Fibroblast of lung (primary cell): ENCODE data around the gene KMO. TPM values are rescaled to one million over a fixed set of nuclear protein-coding genes. Genes with fewer than 3 reads are reported as not detected.

Experiments
- DNase-seq, 2 donors: peaks; one replicate each; pipeline versions ENCODE4 v3.0.0 to v3.0.0-alpha.2; 2010; ENCODE audit warnings: low read depth in 2 of 2
- H2AFZ ChIP-seq: 2 replicates; pipeline ENCODE4 v1.5.1; 2012; ENCODE audit warnings: low read length, control low read depth, inconsistent platforms
- H3K27ac ChIP-seq: 2 replicates; pipeline ENCODE4 v1.5.1; 2011; ENCODE audit warnings: low read length, control low read depth; ENCODE audit not compliant: insufficient read depth
- H3K27me3 ChIP-seq: 2 replicates; pipeline ENCODE4 v1.5.1; 2011; ENCODE audit warnings: mild to moderate bottlenecking, low read length; ENCODE audit not compliant: control insufficient read depth, insufficient read depth
- H3K36me3 ChIP-seq: 2 replicates; pipeline ENCODE4 v1.5.1; 2011; ENCODE audit warnings: low read length; ENCODE audit not compliant: control insufficient read depth, insufficient read depth
- H3K4me1 ChIP-seq: 2 replicates; pipeline ENCODE4 v1.5.1; 2011; ENCODE audit warnings: low read length; ENCODE audit not compliant: control insufficient read depth, insufficient read depth; ENCODE audit errors: extremely low read depth
- H3K4me2 ChIP-seq: 2 replicates; pipeline ENCODE4 v1.5.1; 2011; ENCODE audit warnings: low read length, control low read depth; ENCODE audit not compliant: insufficient read depth; ENCODE audit errors: extremely low read depth
- H3K4me3 ChIP-seq, 4 experiments: fragments of 200-600 bp in 1 of 4; sonication (generic) in 1 of 4; replicated peaks in 1 of 4; 2 replicates each; pipeline ENCODE4 v1.5.1; 2011 to 2016; ENCODE audit warnings: low read length in 4 of 4, low read depth in 3 of 4, mild to moderate bottlenecking in 3 of 4, control low read depth in 2 of 4, inconsistent platforms in 1 of 4, mixed read lengths in 1 of 4; ENCODE audit not compliant: insufficient read depth in 1 of 4; ENCODE audit errors: control extremely low read depth in 1 of 4
- H3K79me2 ChIP-seq: 2 replicates; pipeline ENCODE4 v1.5.1; 2012; ENCODE audit warnings: mild to moderate bottlenecking, low read length, inconsistent platforms; ENCODE audit not compliant: control insufficient read depth, insufficient read depth
- H3K9ac ChIP-seq: 2 replicates; pipeline ENCODE4 v1.5.1; 2011; ENCODE audit warnings: mild to moderate bottlenecking, low read length, control low read depth; ENCODE audit not compliant: insufficient read depth
- H3K9me3 ChIP-seq: 2 replicates; pipeline ENCODE4 v1.5.1; 2012; ENCODE audit warnings: low read depth, low read length; ENCODE audit not compliant: control insufficient read depth, insufficient read depth
- H4K20me1 ChIP-seq: 2 replicates; pipeline ENCODE4 v1.5.1; 2011; ENCODE audit warnings: low read length; ENCODE audit not compliant: control insufficient read depth, insufficient read depth; ENCODE audit errors: extremely low read depth
- CTCF ChIP-seq, 2 donors: IDR thresholded peaks in 1 of 2; conservative IDR thresholded peaks in 1 of 2; 1 replicate in 1 of 2; 2 replicates in 1 of 2; pipeline ENCODE4 v1.5.1; 2011 to 2012; ENCODE audit warnings: low read length in 2 of 2, control low read depth in 1 of 2, inconsistent platforms in 1 of 2, low read depth in 1 of 2, mild to moderate bottlenecking in 1 of 2
- EZH2 ChIP-seq: IDR thresholded peaks from 2 replicates; pipeline ENCODE4 v1.5.1; 2012; ENCODE audit warnings: low read length, control low read depth, mild to moderate bottlenecking; ENCODE audit errors: missing control alignments
- polyA plus RNA-seq, 2 donors: library from polyadenylated mRNA; depleted of rRNA in 1 of 2; stranded (reverse) in 1 of 2; unstranded in 1 of 2; fragments of >200 nt; gene quantifications; 2 replicates each; pipeline ENCODE4 v1.2.1, GENCODE V29; 2011 to 2012; ENCODE audit warnings: missing spikeins in 1 of 2
- total RNA-seq: library from RNA; depleted of rRNA; stranded (reverse); fragments of >200 nt; gene quantifications from 2 replicates; pipeline ENCODE4 v1.2.1, GENCODE V29; 2014

The KMO gene
- total and polyA plus RNA-seq, 2 donors (not counting 1 experiment from before 2014, with no cell fraction given) = 0.07 TPM; not detected in 1

DNA sequence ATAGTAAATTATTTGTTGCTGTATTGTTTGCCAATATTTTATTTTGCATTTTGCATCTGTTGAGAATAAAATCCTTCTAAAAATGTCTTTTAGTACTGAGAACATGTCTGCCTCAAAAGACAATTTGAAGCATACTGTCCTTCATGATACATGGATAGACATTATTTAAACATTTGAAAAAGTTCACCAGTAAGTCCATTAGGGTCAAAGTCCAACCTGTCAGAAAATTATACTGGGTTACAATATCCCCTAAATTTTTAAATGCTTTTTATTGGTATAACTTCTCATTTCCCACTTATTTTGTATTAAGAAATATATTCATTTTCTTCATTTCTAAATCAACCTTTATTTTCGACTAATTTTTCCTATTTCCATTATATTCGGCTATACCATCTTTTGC, 98.7 kb downstream of the KMO start:
- TF ChIP-seq CTCF (conservative IDR thresholded peaks at IDR 0.05 in 1 of 2, IDR thresholded peaks at IDR 0.05 in 1 of 2; ENCODE audit: low read depth in 1 of 2, low read length in 2 of 2) (no peak), EZH2 (no peak)
- H3K27ac ChIP-seq = no peak overlapping the region
- H3K27me3 ChIP-seq = no peaks in the 10 kb centered on the region
- DNase-seq = no peak
- peaks cover 3% of the 10 kb centered on the region for H3K79me2 ChIP-seq
- H3K4me1 ChIP-seq = no peaks in the 10 kb centered on the region
- peaks cover 8% of the 10 kb centered on the region for H3K36me3 ChIP-seq
- H4K20me1 ChIP-seq = no peaks in the 10 kb centered on the region
- H2AFZ ChIP-seq = no peak overlapping the region
- H3K9me3 ChIP-seq = no peaks in the 10 kb centered on the region
- no peak overlapping the region for H3K9ac ChIP-seq
- H3K4me2 ChIP-seq = no peak overlapping the region
- no peak overlapping the region for H3K4me3 ChIP-seq

DNA sequence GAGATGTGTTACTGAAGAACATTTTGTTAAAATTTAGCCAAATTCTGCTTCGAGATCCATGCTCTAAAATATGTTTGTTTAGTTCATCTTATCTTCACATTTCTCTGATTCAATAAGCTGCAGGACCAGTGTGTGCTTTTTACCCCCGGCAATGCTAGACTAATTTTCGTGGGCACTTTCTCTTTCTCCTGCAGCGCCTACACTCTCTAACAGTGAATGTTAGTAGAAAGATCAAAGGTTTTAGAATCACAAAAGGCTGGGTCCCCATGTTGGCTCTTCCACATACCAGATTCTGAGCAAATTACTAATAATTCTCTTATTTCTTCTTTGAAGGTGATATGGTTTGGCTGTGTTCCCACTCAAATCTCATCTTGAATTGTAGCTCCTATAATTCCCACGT, 99.5 kb downstream of the KMO start:
- Histone ChIP-seq H3K36me3 (peaks cover 8% of the 10 kb centered on the region), H3K4me1 (no peaks in the 10 kb centered on the region), H3K79me2 (peaks cover 3% of the 10 kb centered on the region), H3K9ac (no peak overlapping the region), H3K27me3 (no peaks in the 10 kb centered on the region), H2AFZ (no peak overlapping the region), H3K27ac (no peak overlapping the region), H3K4me2 (no peak overlapping the region), H3K9me3 (no peaks in the 10 kb centered on the region), H4K20me1 (no peaks in the 10 kb centered on the region), H3K4me3 (no peak overlapping the region)
- TF ChIP-seq CTCF (conservative IDR thresholded peaks at IDR 0.05 in 1 of 2, IDR thresholded peaks at IDR 0.05 in 1 of 2; ENCODE audit: low read depth in 1 of 2, low read length in 2 of 2) (no peak), EZH2 (no peak)
- no peak for DNase-seq

DNA sequence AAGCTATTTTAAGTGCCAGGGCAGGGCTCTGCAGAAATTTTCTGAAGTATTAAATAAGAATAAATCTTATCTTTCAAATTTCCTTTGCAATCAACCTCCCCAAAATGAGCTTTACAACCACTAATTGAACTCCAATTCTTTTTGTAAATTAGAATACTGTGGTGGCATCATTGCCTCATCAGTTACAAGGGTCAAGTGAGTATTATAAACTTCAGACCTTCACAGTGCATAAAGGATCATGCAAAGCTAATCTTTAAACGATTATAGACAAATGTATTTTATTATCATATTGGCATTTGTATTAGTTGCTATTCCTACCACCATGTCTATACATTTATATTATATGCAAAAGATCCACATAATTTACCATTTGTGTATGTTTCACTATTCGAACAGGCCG, 100.8 kb downstream of the KMO start:
- Histone ChIP-seq H4K20me1 (no peaks in the 10 kb centered on the region), H3K9me3 (no peaks in the 10 kb centered on the region), H3K27ac (no peak overlapping the region), H2AFZ (no peak overlapping the region), H3K4me2 (no peak overlapping the region), H3K79me2 (peaks cover 9% of the 10 kb centered on the region), H3K4me1 (peaks cover 3% of the 10 kb centered on the region), H3K4me3 (no peak overlapping the region), H3K9ac (no peak overlapping the region), H3K27me3 (no peaks in the 10 kb centered on the region), H3K36me3 (peaks cover 8% of the 10 kb centered on the region)
- no peak for DNase-seq
- TF ChIP-seq CTCF (conservative IDR thresholded peaks at IDR 0.05 in 1 of 2, IDR thresholded peaks at IDR 0.05 in 1 of 2; ENCODE audit: low read depth in 1 of 2, low read length in 2 of 2) (no peak), EZH2 (no peak)
